DND-41 (cell line): ENCODE results near the gene PHACTR4.
A peak's percentile ranks its signal among the peaks of the same experiment; 100 is the strongest.
"Not testable (repeated sequence)": the region's sequence is repeated elsewhere in the genome, so short reads cannot be mapped to it uniquely, and the experiment has no call there.

Experiments used
- ATAC-seq: fragments of 200-7000 bp; cut with Tn5 transposase; 3 replicates; pipeline ENCODE4 v1.9.1; 2021; ENCODE audit warnings: low read depth; ENCODE audit not compliant: insufficient read depth
- DNase-seq: peaks from one replicate; pipeline ENCODE4 v3.0.0-alpha.2; 2020
- H2AFZ ChIP-seq: 2 replicates; pipeline ENCODE4 v1.6.0; 2012; ENCODE audit warnings: low read depth, low read length
- H3K27ac ChIP-seq: 2 replicates; pipeline ENCODE4 v1.5.1; 2012; ENCODE audit warnings: low read length, inconsistent platforms
- H3K27me3 ChIP-seq: fragments of 200-600 bp; sonication (generic); 2 replicates; pipeline ENCODE4 v1.6.0; 2012; ENCODE audit warnings: low read length, mild to moderate bottlenecking, inconsistent platforms; ENCODE audit not compliant: insufficient read depth, poor library complexity
- H3K36me3 ChIP-seq: 2 replicates; pipeline ENCODE4 v1.5.1; 2012; ENCODE audit warnings: low read length, inconsistent platforms; ENCODE audit not compliant: insufficient read depth
- H3K4me1 ChIP-seq: 2 replicates; pipeline ENCODE4 v1.5.1; 2012; ENCODE audit warnings: mild to moderate bottlenecking, low read length; ENCODE audit not compliant: insufficient read depth
- H3K4me2 ChIP-seq: 2 replicates; pipeline ENCODE4 v1.6.0; 2012; ENCODE audit warnings: mild to moderate bottlenecking, moderate library complexity, low read length, inconsistent platforms; ENCODE audit not compliant: insufficient read depth
- H3K4me3 ChIP-seq, 2 experiments: fragments of 200-600 bp in 1 of 2; shearing (Covaris generic) in 1 of 2; 2 replicates each; pipeline ENCODE4 v1.5.1; 2012 to 2016; ENCODE audit warnings: inconsistent platforms in 2 of 2, low read length in 2 of 2, mild to moderate bottlenecking in 2 of 2, low read depth in 1 of 2, moderate library complexity in 1 of 2
- H3K79me2 ChIP-seq: 2 replicates; pipeline ENCODE4 v1.6.0; 2012; ENCODE audit warnings: low read length, inconsistent platforms; ENCODE audit not compliant: insufficient read depth
- H3K9ac ChIP-seq: 2 replicates; pipeline ENCODE4 v1.6.0; 2012; ENCODE audit warnings: low read depth, mild to moderate bottlenecking, inconsistent platforms, low read length, moderate library complexity
- H3K9me3 ChIP-seq: 2 replicates; pipeline ENCODE4 v1.5.1; 2012; ENCODE audit warnings: low read length, moderate library complexity, mild to moderate bottlenecking, inconsistent platforms; ENCODE audit not compliant: insufficient read depth, severe bottlenecking
- H4K20me1 ChIP-seq: 2 replicates; pipeline ENCODE4 v1.6.0; 2012; ENCODE audit warnings: low read length; ENCODE audit not compliant: insufficient read depth
- CTCF ChIP-seq: IDR thresholded peaks from 2 replicates; pipeline ENCODE4 v1.5.1; 2012; ENCODE audit warnings: borderline replicate concordance, low read length, moderate library complexity, mild to moderate bottlenecking; ENCODE audit not compliant: poor library complexity, severe bottlenecking; ENCODE audit errors: extremely low read depth
- EZH2 ChIP-seq: IDR thresholded peaks from 3 replicates; pipeline ENCODE4 v1.6.1; 2012; ENCODE audit warnings: borderline replicate concordance, low read depth, mild to moderate bottlenecking, moderate library complexity, low read length, inconsistent platforms; ENCODE audit not compliant: severe bottlenecking

PHACTR4 gene

GRCh38 chr1:28521502-28522164, 152.1 kb downstream of the PHACTR4 start:
- H3K9ac ChIP-seq = no peak overlapping the region
- H3K27ac ChIP-seq = peak overlapping the region; percentile 35
- DNase-seq (no peak), ATAC-seq (no peak)
- H2AFZ ChIP-seq = no peak overlapping the region
- H3K4me1 ChIP-seq = peaks cover 39% of the 10 kb centered on the region
- H3K9me3 ChIP-seq = no peaks in the 10 kb centered on the region
- peaks cover 87% of the 10 kb centered on the region for H3K79me2 ChIP-seq
- no peak overlapping the region for H3K4me3 ChIP-seq
- H3K4me2 ChIP-seq = peak overlapping the region; percentile 39
- no peaks in the 10 kb centered on the region for H3K27me3 ChIP-seq
- peaks cover 35% of the 10 kb centered on the region for H3K36me3 ChIP-seq
- peaks cover 49% of the 10 kb centered on the region; the same call in 1 of the 2 replicates for H4K20me1 ChIP-seq
- TF ChIP-seq CTCF (no peak), EZH2 (no peak)

GRCh38 chr1:28522537-28522936, 153.0 kb downstream of the PHACTR4 start:
- H3K9ac ChIP-seq, DNase-seq, ATAC-seq, H3K4me3 ChIP-seq, H2AFZ ChIP-seq, H3K9me3 ChIP-seq, H3K27ac ChIP-seq, H3K27me3 ChIP-seq, H3K4me2 ChIP-seq: not testable (repeated sequence)
- Histone ChIP-seq H4K20me1 (peaks cover 55% of the 10 kb centered on the region; the same call in 1 of the 2 replicates), H3K4me1 (peaks cover 35% of the 10 kb centered on the region), H3K36me3 (peaks cover 41% of the 10 kb centered on the region), H3K79me2 (peaks cover 96% of the 10 kb centered on the region)

- not testable (repeated sequence) for H3K4me3 ChIP-seq, ATAC-seq, H3K27me3 ChIP-seq, H3K9ac ChIP-seq, H3K9me3 ChIP-seq, H2AFZ ChIP-seq, H3K4me2 ChIP-seq, DNase-seq
- H3K27ac ChIP-seq = 0 out of 2 replicates have a peak overlapping the region, but pooled peaks have one; percentile 25
- peaks cover 61% of the 10 kb centered on the region; the same call in 1 of the 2 replicates for H4K20me1 ChIP-seq
- peaks cover 96% of the 10 kb centered on the region for H3K79me2 ChIP-seq
- H3K4me1 ChIP-seq = peaks cover 18% of the 10 kb centered on the region
- H3K36me3 ChIP-seq = peaks cover 54% of the 10 kb centered on the region
Measured at GRCh38 chr1:28525002-28525642, 155.6 kb downstream of the PHACTR4 start.

GRCh38 chr1:28526886-28527285, 157.3 kb downstream of the PHACTR4 start:
- Histone ChIP-seq H3K27ac (no peak overlapping the region), H3K36me3 (peaks cover 62% of the 10 kb centered on the region), H3K4me2 (no peak overlapping the region)

More at GRCh38 chr1:28526886-28527285, 157.3 kb downstream of the PHACTR4 start:
- TF ChIP-seq CTCF (no peak), EZH2 (no peak)
- Histone ChIP-seq H4K20me1 (peaks cover 57% of the 10 kb centered on the region; the same call in 1 of the 2 replicates), H3K9me3 (no peaks in the 10 kb centered on the region), H2AFZ (no peak overlapping the region), H3K4me3 (no peak overlapping the region), H3K79me2 (peaks cover 86% of the 10 kb centered on the region), H3K9ac (no peak overlapping the region), H3K27me3 (no peaks in the 10 kb centered on the region), H3K4me1 (0 out of 2 replicates have a peak, but pooled peaks cover 3% of the 10 kb centered on the region)
- no peak for DNase-seq
- ATAC-seq = no peak
